HepG2 (cell line): ENCODE measurements around the gene QDPR. TPM values are rescaled to one million over a fixed set of nuclear protein-coding genes. Genes with fewer than 3 reads are reported as not detected.

Experiments used
- ARHGAP35 ChIP-seq: sonication (generic); formaldehyde crosslinking; IDR thresholded peaks from 2 replicates; pipeline ENCODE4 v1.9.0; 2022; ENCODE audit warnings: mild to moderate bottlenecking, inconsistent platforms, moderate library complexity, missing genetic modification reagents, borderline replicate concordance
- CHCHD3 ChIP-seq: sonication (generic); formaldehyde crosslinking; IDR thresholded peaks from 2 replicates; pipeline ENCODE4 v1.8.0; 2022; ENCODE audit warnings: mild to moderate bottlenecking, missing genetic modification reagents, moderate library complexity
- HDAC6 ChIP-seq: fragments of 200-600 bp; sonication (generic); IDR thresholded peaks from 2 replicates; pipeline ENCODE4 v1.7.0; 2017; ENCODE audit warnings: mild to moderate bottlenecking, antibody characterized with exemption, low read length, low read depth
- JUNB ChIP-seq: sonication (generic); formaldehyde crosslinking; IDR thresholded peaks from 2 replicates; pipeline ENCODE4 v1.8.0; 2022; ENCODE audit warnings: missing genetic modification reagents, mild to moderate bottlenecking, borderline replicate concordance
- NCOA5 ChIP-seq: sonication (generic); formaldehyde crosslinking; IDR thresholded peaks from 2 replicates; pipeline ENCODE4 v1.4.0; 2020; ENCODE audit warnings: missing genetic modification reagents
- NFE2 ChIP-seq: sonication (generic); formaldehyde crosslinking; IDR thresholded peaks from 2 replicates; pipeline ENCODE4 v1.4.0; 2020; ENCODE audit warnings: missing genetic modification reagents
- ONECUT2 ChIP-seq: sonication (generic); formaldehyde crosslinking; IDR thresholded peaks from 2 replicates; pipeline ENCODE4 v1.4.0; 2020; ENCODE audit warnings: missing genetic modification reagents
- PITX1 ChIP-seq: sonication (generic); formaldehyde crosslinking; IDR thresholded peaks from 2 replicates; pipeline ENCODE4 v1.5.1; 2020; ENCODE audit warnings: mild to moderate bottlenecking, missing genetic modification reagents
- RAD51 ChIP-seq: fragments of 450-650 bp; IDR thresholded peaks from 2 replicates; pipeline ENCODE4 v1.6.1; 2016; ENCODE audit warnings: borderline replicate concordance
- RBFOX2 ChIP-seq: fragments of 200-400 bp; formaldehyde crosslinking; IDR thresholded peaks from 2 replicates; pipeline ENCODE4 v1.6.1; 2017; ENCODE audit warnings: low read depth, mild to moderate bottlenecking, low read length
- RNF2 ChIP-seq: fragments of 450-650 bp; conservative IDR thresholded peaks from 2 replicates; pipeline ENCODE4 v1.6.1; 2016; ENCODE audit warnings: low read depth
- RXRB ChIP-seq: IDR thresholded peaks from 2 replicates; pipeline ENCODE4 v1.6.1; 2016; ENCODE audit warnings: borderline replicate concordance, missing genetic modification reagents, missing compliant biosample characterization
- SIX4 ChIP-seq: sonication (generic); formaldehyde crosslinking; IDR thresholded peaks from 2 replicates; pipeline ENCODE4 v1.4.0; 2020; ENCODE audit warnings: missing genetic modification reagents
- SMYD3 ChIP-seq: sonication (generic); formaldehyde crosslinking; IDR thresholded peaks from 2 replicates; pipeline ENCODE4 v1.8.1; 2023; ENCODE audit warnings: mild to moderate bottlenecking, missing genetic modification reagents
- SP2 ChIP-seq: sonication (generic); formaldehyde crosslinking; IDR thresholded peaks from 2 replicates; pipeline ENCODE4 v1.5.1; 2020; ENCODE audit warnings: mild to moderate bottlenecking, missing genetic modification reagents
- SPEN ChIP-seq: sonication (generic); formaldehyde crosslinking; IDR thresholded peaks from 2 replicates; pipeline ENCODE4 v1.5.1; 2020; ENCODE audit warnings: low read depth, mild to moderate bottlenecking, missing genetic modification reagents
- ZBTB21 ChIP-seq: sonication (generic); formaldehyde crosslinking; IDR thresholded peaks from 2 replicates; pipeline ENCODE4 v1.4.0; 2020; ENCODE audit warnings: missing genetic modification reagents
- ZNF296 ChIP-seq: sonication (generic); formaldehyde crosslinking; conservative IDR thresholded peaks from 2 replicates; pipeline ENCODE4 v1.5.0; 2020; ENCODE audit warnings: mild to moderate bottlenecking, missing genetic modification reagents
- ZNF430 ChIP-seq: sonication (generic); formaldehyde crosslinking; IDR thresholded peaks from 2 replicates; pipeline ENCODE4 v1.9.0; 2021; ENCODE audit warnings: mild to moderate bottlenecking, missing genetic modification reagents
- ZNF460 ChIP-seq: sonication (generic); formaldehyde crosslinking; IDR thresholded peaks from 2 replicates; pipeline ENCODE4 v1.5.1; 2020; ENCODE audit warnings: missing genetic modification reagents, mild to moderate bottlenecking, borderline replicate concordance
- ZNF569 ChIP-seq: sonication (generic); formaldehyde crosslinking; IDR thresholded peaks from 2 replicates; pipeline ENCODE4 v1.5.0; 2020; ENCODE audit warnings: mild to moderate bottlenecking, missing genetic modification reagents, moderate library complexity, borderline replicate concordance
- ZNF605 ChIP-seq: sonication (generic); formaldehyde crosslinking; IDR thresholded peaks from 2 replicates; pipeline ENCODE4 v1.8.0; 2022; ENCODE audit warnings: mild to moderate bottlenecking, missing genetic modification reagents
- ZNF737 ChIP-seq: sonication (generic); formaldehyde crosslinking; IDR thresholded peaks from 2 replicates; pipeline ENCODE4 v1.5.0; 2020; ENCODE audit warnings: missing genetic modification reagents, mild to moderate bottlenecking, borderline replicate concordance
- ZNF772 ChIP-seq: sonication (generic); formaldehyde crosslinking; IDR thresholded peaks from 2 replicates; pipeline ENCODE4 v1.5.0; 2020; ENCODE audit warnings: mild to moderate bottlenecking, missing genetic modification reagents
- polyA plus RNA-seq, 8 experiments: library from polyadenylated mRNA; depleted of rRNA in 3 of 8; stranded (reverse) in 7 of 8; unstranded in 1 of 8; fragments of >200 nt; fragmentation: Illumina TruSeq in 4 of 8; extraction: Trizol in 4 of 8; gene quantifications; 2 replicates each; pipeline versions ENCODE4 v1.2.1 to v1.2.3, GENCODE V29; 2011 to 2016; ENCODE audit warnings: low read depth in 4 of 8, missing spikeins in 1 of 8, mixed read lengths in 1 of 8; ENCODE audit not compliant: insufficient read depth in 1 of 8
- total RNA-seq, 5 experiments: library from RNA; depleted of rRNA; stranded (reverse); fragments of >200 nt; fragmentation: Illumina TruSeq; extraction: Trizol; gene quantifications; 2 replicates each; pipeline ENCODE4 v1.2.3, GENCODE V29; 2016; ENCODE audit warnings: low read depth in 1 of 5
- TF ChIP-seq, protein P1 (sequence below): sonication (generic); formaldehyde crosslinking; IDR thresholded peaks from 2 replicates; pipeline ENCODE4 v1.5.0; 2020; ENCODE audit warnings: missing genetic modification reagents
- TF ChIP-seq, protein P2 (sequence below): fragments of 450-650 bp; IDR thresholded peaks from 2 replicates; pipeline ENCODE4 v1.6.1; 2016
- TF ChIP-seq, protein P3 (sequence below): sonication (generic); formaldehyde crosslinking; conservative IDR thresholded peaks from 2 replicates; pipeline ENCODE4 v1.4.0; 2020; ENCODE audit warnings: missing genetic modification reagents

QDPR gene
- total and polyA plus RNA-seq, 2 of the 13 experiments (the other 11 are each of a cell fraction or from before 2014, with no cell fraction given) = 9.9 to 95.5 TPM

DNA sequence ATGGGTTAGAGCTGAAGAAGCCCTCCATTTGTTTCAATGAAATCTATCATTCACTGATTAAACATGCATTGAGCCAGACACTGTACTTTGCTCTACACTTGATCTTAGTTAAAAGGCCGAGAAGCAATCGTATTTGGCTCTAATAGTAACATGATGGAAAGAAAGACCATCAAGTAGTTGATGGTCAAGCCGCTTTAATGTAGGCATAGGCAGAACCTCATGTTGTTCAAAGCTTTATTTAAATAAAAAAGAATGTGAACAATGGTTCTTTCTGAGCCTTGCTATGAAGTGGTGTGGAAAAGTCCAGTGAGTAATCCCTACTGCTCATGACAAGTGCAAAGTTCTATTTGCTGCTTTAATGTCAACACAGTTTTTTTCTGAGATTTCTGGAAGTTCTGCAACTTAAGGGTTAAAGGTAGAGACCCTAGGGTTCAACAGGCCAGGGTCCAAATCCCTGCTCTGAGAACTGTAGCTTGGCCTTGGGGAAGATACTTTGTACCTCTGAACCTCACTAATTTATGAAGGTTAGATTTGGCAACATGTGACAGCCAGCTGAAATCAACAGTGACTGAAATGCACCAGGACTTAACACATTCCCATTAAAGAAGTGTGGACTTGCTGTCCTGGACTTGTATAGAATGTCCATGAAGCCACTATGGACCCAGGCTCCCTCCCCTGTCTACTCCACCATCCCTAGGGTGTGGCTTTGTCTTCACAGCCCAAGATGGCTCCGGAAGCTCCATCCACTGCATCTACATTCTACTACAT, 47.2 kb upstream of the QDPR start (continued):
- TF ChIP-seq NFE2 (no peak), ZNF772 (CRISPR knock-in tag) (no peak), RNF2 (no peak), ZNF460 (CRISPR knock-in tag) (no peak; the same call in 1 of the 2 replicates), SPEN (CRISPR knock-in tag) (peak; percentile 72; the same call in 1 of the 2 replicates), JUNB (CRISPR knock-in tag) (no peak; the same call in 1 of the 2 replicates), ARHGAP35 (CRISPR knock-in tag) (no peak), ZNF737 (no peak), NCOA5 (CRISPR knock-in tag) (no peak), ZNF430 (CRISPR knock-in tag) (0 out of 2 replicates have a peak, but pooled peaks have one; percentile 42), ZNF605 (peak; percentile 51), SP2 (no peak), ZBTB21 (CRISPR knock-in tag) (peak; percentile 5; the same call in 1 of the 2 replicates), RBFOX2 (no peak), RXRB (CRISPR knock-in tag) (peak; percentile 94), ONECUT2 (no peak; the same call in 1 of the 2 replicates), ZNF569 (no peak), CHCHD3 (no peak), SMYD3 (CRISPR knock-in tag) (peak; percentile 82; the same call in 1 of the 2 replicates), RAD51 (no peak), PITX1 (CRISPR knock-in tag) (peak; percentile 99), HDAC6 (no peak), SIX4 (CRISPR knock-in tag) (peak; percentile 87; the same call in 1 of the 2 replicates), ZNF296 (no peak)
- TF ChIP-seq, protein P1, sequence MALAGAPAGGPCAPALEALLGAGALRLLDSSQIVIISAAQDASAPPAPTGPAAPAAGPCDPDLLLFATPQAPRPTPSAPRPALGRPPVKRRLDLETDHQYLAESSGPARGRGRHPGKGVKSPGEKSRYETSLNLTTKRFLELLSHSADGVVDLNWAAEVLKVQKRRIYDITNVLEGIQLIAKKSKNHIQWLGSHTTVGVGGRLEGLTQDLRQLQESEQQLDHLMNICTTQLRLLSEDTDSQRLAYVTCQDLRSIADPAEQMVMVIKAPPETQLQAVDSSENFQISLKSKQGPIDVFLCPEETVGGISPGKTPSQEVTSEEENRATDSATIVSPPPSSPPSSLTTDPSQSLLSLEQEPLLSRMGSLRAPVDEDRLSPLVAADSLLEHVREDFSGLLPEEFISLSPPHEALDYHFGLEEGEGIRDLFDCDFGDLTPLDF (CRISPR knock-in tag) = no peak
- TF ChIP-seq, protein P2, sequence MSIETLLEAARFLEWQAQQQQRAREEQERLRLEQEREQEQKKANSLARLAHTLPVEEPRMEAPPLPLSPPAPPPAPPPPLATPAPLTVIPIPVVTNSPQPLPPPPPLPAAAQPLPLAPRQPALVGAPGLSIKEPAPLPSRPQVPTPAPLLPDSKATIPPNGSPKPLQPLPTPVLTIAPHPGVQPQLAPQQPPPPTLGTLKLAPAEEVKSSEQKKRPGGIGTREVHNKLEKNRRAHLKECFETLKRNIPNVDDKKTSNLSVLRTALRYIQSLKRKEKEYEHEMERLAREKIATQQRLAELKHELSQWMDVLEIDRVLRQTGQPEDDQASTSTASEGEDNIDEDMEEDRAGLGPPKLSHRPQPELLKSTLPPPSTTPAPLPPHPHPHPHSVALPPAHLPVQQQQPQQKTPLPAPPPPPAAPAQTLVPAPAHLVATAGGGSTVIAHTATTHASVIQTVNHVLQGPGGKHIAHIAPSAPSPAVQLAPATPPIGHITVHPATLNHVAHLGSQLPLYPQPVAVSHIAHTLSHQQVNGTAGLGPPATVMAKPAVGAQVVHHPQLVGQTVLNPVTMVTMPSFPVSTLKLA = peak; percentile 50; the same call in 1 of the 2 replicates
- TF ChIP-seq, protein P3, sequence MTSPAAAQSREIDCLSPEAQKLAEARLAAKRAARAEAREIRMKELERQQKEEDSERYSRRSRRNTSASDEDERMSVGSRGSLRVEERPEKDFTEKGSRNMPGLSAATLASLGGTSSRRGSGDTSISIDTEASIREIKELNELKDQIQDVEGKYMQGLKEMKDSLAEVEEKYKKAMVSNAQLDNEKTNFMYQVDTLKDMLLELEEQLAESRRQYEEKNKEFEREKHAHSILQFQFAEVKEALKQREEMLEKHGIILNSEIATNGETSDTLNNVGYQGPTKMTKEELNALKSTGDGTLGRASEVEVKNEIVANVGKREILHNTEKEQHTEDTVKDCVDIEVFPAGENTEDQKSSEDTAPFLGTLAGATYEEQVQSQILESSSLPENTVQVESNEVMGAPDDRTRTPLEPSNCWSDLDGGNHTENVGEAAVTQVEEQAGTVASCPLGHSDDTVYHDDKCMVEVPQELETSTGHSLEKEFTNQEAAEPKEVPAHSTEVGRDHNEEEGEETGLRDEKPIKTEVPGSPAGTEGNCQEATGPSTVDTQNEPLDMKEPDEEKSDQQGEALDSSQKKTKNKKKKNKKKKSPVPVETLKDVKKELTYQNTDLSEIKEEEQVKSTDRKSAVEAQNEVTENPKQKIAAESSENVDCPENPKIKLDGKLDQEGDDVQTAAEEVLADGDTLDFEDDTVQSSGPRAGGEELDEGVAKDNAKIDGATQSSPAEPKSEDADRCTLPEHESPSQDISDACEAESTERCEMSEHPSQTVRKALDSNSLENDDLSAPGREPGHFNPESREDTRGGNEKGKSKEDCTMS = no peak
